Measurements from ENCODE around the gene TPGS1. TPM values are rescaled to one million over a fixed set of nuclear protein-coding genes. Genes with fewer than 3 reads are reported as not detected.

The TPGS1 gene
- total RNA-seq, 4 donors from 2014 or later = 10.8 to 23.3 (median 20.9) TPM

Other genes with a start within 250 kb of the TPGS1 start
- gene PLPP2, start 216.1 kb upstream of the TPGS1 start, total RNA-seq = 100 to 1,000 TPM in 3 of 4 donors, 10 to 100 TPM in 1; 75.9 to 114 (median 109) TPM
- gene MIER2, start 162.7 kb upstream of the TPGS1 start, total RNA-seq = 10 to 100 TPM; 17.5 to 55.7 (median 44.8) TPM
- 1 to 10 TPM in 1 of 4 donors, under 1 TPM in 3; 0.13 to 2.3 (median 0.52) TPM for gene C2CD4C, start 98.3 kb upstream of the TPGS1 start, total RNA-seq
- gene SHC2, start 46.5 kb upstream of the TPGS1 start, total RNA-seq = 10 to 100 TPM; 16.3 to 40.7 (median 19.6) TPM
- under 1 TPM in 1 of 4 donors, not detected in 3; 0.64 TPM for gene MADCAM1, start 11.0 kb upstream of the TPGS1 start, total RNA-seq
- gene CDC34, start 24.3 kb downstream of the TPGS1 start, total RNA-seq = 10 to 100 TPM; 48.3 to 90.3 (median 72.9) TPM
- gene GZMM, start 36.6 kb downstream of the TPGS1 start, total RNA-seq = under 1 TPM in 1 of 4 donors, not detected in 3; 0.97 TPM
- gene BSG, start 65.1 kb downstream of the TPGS1 start, total RNA-seq = 100 to 1,000 TPM; 265 to 314 (median 285) TPM
- gene HCN2, start 82.4 kb downstream of the TPGS1 start, total RNA-seq = 1 to 10 TPM in 1 of 4 donors, under 1 TPM in 3; 0.11 to 1.7 (median 0.81) TPM
- gene POLRMT, start 126.0 kb downstream of the TPGS1 start, total RNA-seq = 10 to 100 TPM; 26.0 to 60.4 (median 46.3) TPM
- gene FGF22, start 132.4 kb downstream of the TPGS1 start, total RNA-seq = 10 to 100 TPM in 2 of 4 donors, 1 to 10 TPM in 2; 5.2 to 13.0 (median 9.2) TPM
- gene RNF126, start 155.7 kb downstream of the TPGS1 start, total RNA-seq = 100 to 1,000 TPM in 3 of 4 donors, 10 to 100 TPM in 1; 96.0 to 118 (median 106) TPM
- gene FSTL3, start 168.9 kb downstream of the TPGS1 start, total RNA-seq = 10 to 100 TPM; 19.6 to 61.4 (median 59.0) TPM
- not detected for gene PRSS57, start 188.0 kb downstream of the TPGS1 start, total RNA-seq
- 10 to 100 TPM; 19.4 to 45.4 (median 24.2) TPM for gene PALM, start 201.4 kb downstream of the TPGS1 start, total RNA-seq
- 1 to 10 TPM in 2 of 4 donors, under 1 TPM in 1, not detected in 1; 0.60 to 6.5 (median 2.0) TPM for gene MISP, start 243.6 kb downstream of the TPGS1 start, total RNA-seq